Activated T-helper 2 cell treated with anti-CD3 and anti-CD28 coated beads, Interferon-gamma antibody, Interleukin-2, Interleukin-4, amounts not matched to agents 10 μg/mL and 5 μg/mL and 100 μg/mL, durations not matched to agents 14 hours and 24 hours and 36 hours (primary cell): Measurements from ENCODE around the gene MYMK. TPM values are rescaled to one million over a fixed set of nuclear protein-coding genes. Genes with fewer than 3 reads are reported as not detected.

ENCODE experiments used
- DNase-seq: peaks from one replicate; pipeline ENCODE4 v3.0.0; 2021; ENCODE audit warnings: low spot score
- H3K27ac Mint-ChIP-seq: one replicate; pipeline ENCODE4 v1.8.0; 2021; ENCODE audit warnings: mixed read lengths
- H3K27me3 Mint-ChIP-seq: one replicate; pipeline ENCODE4 v1.8.0; 2021; ENCODE audit warnings: low read depth, mixed read lengths
- H3K36me3 Mint-ChIP-seq: one replicate; pipeline ENCODE4 v1.8.0; 2021; ENCODE audit warnings: low read depth, mixed read lengths
- H3K4me1 Mint-ChIP-seq: one replicate; pipeline ENCODE4 v1.8.0; 2021; ENCODE audit warnings: low read depth, mixed read lengths
- H3K4me3 Mint-ChIP-seq: one replicate; pipeline ENCODE4 v1.8.0; 2021; ENCODE audit warnings: low read depth, mild to moderate bottlenecking, moderate library complexity, mixed read lengths
- H3K9me3 Mint-ChIP-seq: one replicate; pipeline ENCODE4 v1.8.0; 2021; ENCODE audit warnings: mixed read lengths
- intact Hi-C: fragments of 100-400 bp; cut with micrococcal nuclease; formaldehyde crosslinking; loops from one replicate; pipeline ENCODE4 v1.15.1; 2023
- total RNA-seq: library from RNA; stranded (reverse); gene quantifications from 2 replicates; pipeline ENCODE4 v1.2.3, GENCODE V29; 2022

MYMK gene
- total RNA-seq, 1 donor from 2014 or later = not detected

GRCh38 chr9:133526721-133527321 is 2.1 kb upstream of the MYMK start:
- no peak for DNase-seq
- Mint-ChIP-seq H3K4me3 (no peak overlapping the region), H3K9me3 (no peaks in the 10 kb centered on the region), H3K36me3 (no peaks in the 10 kb centered on the region), H3K27me3 (no peaks in the 10 kb centered on the region), H3K27ac (no peak overlapping the region), H3K4me1 (no peaks in the 10 kb centered on the region)
- intact Hi-C loops = no loop called here

GRCh38 chr9:133525677-133526076 is 918 bp upstream of the MYMK start:
- Mint-ChIP-seq H3K4me1 (no peaks in the 10 kb centered on the region), H3K9me3 (no peaks in the 10 kb centered on the region), H3K4me3 (no peak overlapping the region), H3K27ac (no peak overlapping the region), H3K36me3 (no peaks in the 10 kb centered on the region), H3K27me3 (no peaks in the 10 kb centered on the region)
- intact Hi-C loops = no loop called here
- no peak for DNase-seq

GRCh38 chr9:133524146-133524545 is 613 bp downstream of the MYMK start:
- Mint-ChIP-seq H3K4me3 (no peak overlapping the region), H3K27me3 (no peaks in the 10 kb centered on the region), H3K27ac (no peak overlapping the region), H3K9me3 (no peaks in the 10 kb centered on the region), H3K36me3 (no peaks in the 10 kb centered on the region), H3K4me1 (no peaks in the 10 kb centered on the region)
- intact Hi-C loops = no loop called here
- no peak for DNase-seq

- intact Hi-C loops = no loop called here
- no peaks in the 10 kb centered on the region for H3K27me3 Mint-ChIP-seq
- H3K36me3 Mint-ChIP-seq = no peaks in the 10 kb centered on the region
- no peaks in the 10 kb centered on the region for H3K9me3 Mint-ChIP-seq
- H3K4me3 Mint-ChIP-seq = no peak overlapping the region
- DNase-seq = no peak
- no peak overlapping the region for H3K27ac Mint-ChIP-seq
- no peaks in the 10 kb centered on the region for H3K4me1 Mint-ChIP-seq
Measured at GRCh38 chr9:133523106-133523505, 1.7 kb downstream of the MYMK start.

GRCh38 chr9:133522073-133522910 is 2.5 kb downstream of the MYMK start:
- H3K9me3 Mint-ChIP-seq = no peaks in the 10 kb centered on the region
- H3K27me3 Mint-ChIP-seq = no peaks in the 10 kb centered on the region
- H3K4me3 Mint-ChIP-seq = no peak overlapping the region
- intact Hi-C loops = no loop called here
- no peak for DNase-seq
- H3K4me1 Mint-ChIP-seq = no peaks in the 10 kb centered on the region
- no peak overlapping the region for H3K27ac Mint-ChIP-seq
- H3K36me3 Mint-ChIP-seq = no peaks in the 10 kb centered on the region

GRCh38 chr9:133521122-133522072 is 3.4 kb downstream of the MYMK start:
- Mint-ChIP-seq H3K27me3 (no peaks in the 10 kb centered on the region), H3K36me3 (no peaks in the 10 kb centered on the region), H3K9me3 (no peaks in the 10 kb centered on the region), H3K4me3 (no peak overlapping the region), H3K27ac (no peak overlapping the region), H3K4me1 (no peaks in the 10 kb centered on the region)
- intact Hi-C loops = no loop called here
- no peak for DNase-seq

GRCh38 chr9:133520121-133520835 is 4.5 kb downstream of the MYMK start:
- intact Hi-C loops = no loop called here
- Mint-ChIP-seq H3K9me3 (no peaks in the 10 kb centered on the region), H3K36me3 (no peaks in the 10 kb centered on the region), H3K27ac (no peak overlapping the region), H3K4me3 (no peak overlapping the region), H3K4me1 (no peaks in the 10 kb centered on the region), H3K27me3 (no peaks in the 10 kb centered on the region)
- no peak for DNase-seq

- intact Hi-C loops = no loop called here
- no peaks in the 10 kb centered on the region for H3K27me3 Mint-ChIP-seq
- H3K4me3 Mint-ChIP-seq = no peak overlapping the region
- H3K27ac Mint-ChIP-seq = no peak overlapping the region
- no peaks in the 10 kb centered on the region for H3K36me3 Mint-ChIP-seq
- no peaks in the 10 kb centered on the region for H3K4me1 Mint-ChIP-seq
- H3K9me3 Mint-ChIP-seq = no peaks in the 10 kb centered on the region
- no peak for DNase-seq
Measured at GRCh38 chr9:133519693-133520092, 5.1 kb downstream of the MYMK start.

- intact Hi-C loops = no loop called here
- Mint-ChIP-seq H3K9me3 (no peaks in the 10 kb centered on the region), H3K4me1 (no peaks in the 10 kb centered on the region), H3K27ac (no peak overlapping the region), H3K36me3 (no peaks in the 10 kb centered on the region), H3K4me3 (no peak overlapping the region), H3K27me3 (no peaks in the 10 kb centered on the region)
- no peak for DNase-seq
Measured at GRCh38 chr9:133518706-133519449, 5.9 kb downstream of the MYMK start.

GRCh38 chr9:133518200-133518599 is 6.6 kb downstream of the MYMK start:
- intact Hi-C loops = no loop called here
- Mint-ChIP-seq H3K27ac (no peak overlapping the region), H3K9me3 (no peaks in the 10 kb centered on the region), H3K36me3 (no peaks in the 10 kb centered on the region), H3K27me3 (no peaks in the 10 kb centered on the region), H3K4me3 (no peak overlapping the region), H3K4me1 (no peaks in the 10 kb centered on the region)
- no peak for DNase-seq

- H3K4me3 Mint-ChIP-seq = no peak overlapping the region
- no peaks in the 10 kb centered on the region for H3K9me3 Mint-ChIP-seq
- DNase-seq = no peak
- no peaks in the 10 kb centered on the region for H3K4me1 Mint-ChIP-seq
- no peak overlapping the region for H3K27ac Mint-ChIP-seq
- no peaks in the 10 kb centered on the region for H3K27me3 Mint-ChIP-seq
- intact Hi-C loops = no loop called here
- no peaks in the 10 kb centered on the region for H3K36me3 Mint-ChIP-seq
Measured at GRCh38 chr9:133517711-133518110, 7.0 kb downstream of the MYMK start.

- no peak overlapping the region for H3K27ac Mint-ChIP-seq
- H3K27me3 Mint-ChIP-seq = no peaks in the 10 kb centered on the region
- H3K4me3 Mint-ChIP-seq = no peak overlapping the region
- no peaks in the 10 kb centered on the region for H3K4me1 Mint-ChIP-seq
- H3K9me3 Mint-ChIP-seq = no peaks in the 10 kb centered on the region
- no peaks in the 10 kb centered on the region for H3K36me3 Mint-ChIP-seq
- DNase-seq = no peak
- intact Hi-C loops = no loop called here
Measured at GRCh38 chr9:133516961-133517350, 7.8 kb downstream of the MYMK start.
